Measurements from ENCODE around the gene CDC42BPA. TPM values are rescaled to one million over a fixed set of nuclear protein-coding genes. Genes with fewer than 3 reads are reported as not detected.
A peak's percentile ranks its signal among the peaks of the same experiment; 100 is the strongest.

CDC42BPA gene
- total and polyA plus RNA-seq, 2 experiments from 2014 or later: 28.6 to 39.1 TPM

DNA sequence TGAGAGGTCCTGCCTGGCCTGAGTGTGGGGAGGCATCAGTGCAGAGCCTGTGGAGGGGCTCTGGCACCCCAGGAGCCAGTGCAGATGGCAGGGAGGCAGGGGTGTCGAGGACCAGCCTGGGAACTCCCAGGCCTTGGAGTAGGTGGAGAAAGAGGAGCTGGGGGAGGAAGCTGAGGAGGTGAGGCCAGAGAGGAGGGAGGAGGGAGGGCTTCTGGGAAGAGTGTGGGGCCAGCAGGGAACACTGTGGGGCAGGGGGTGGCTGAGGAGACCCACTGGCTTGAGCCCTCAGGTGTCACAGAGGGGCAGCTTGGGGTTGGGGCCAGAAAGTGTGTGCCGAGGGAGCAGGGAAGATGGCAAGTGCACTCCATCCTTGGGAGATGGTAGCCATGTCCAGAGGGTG is 374.4 kb downstream of the CDC42BPA start:
- Histone ChIP-seq H4K20me1 (ENCODE audit: insufficient read depth) (no peaks in the 10 kb centered on the region), H3K4me2 (ENCODE audit: unreplicated experiment) (no peak overlapping the region), H3K27me3 (replicated peaks; ENCODE audit: insufficient read depth) (no peaks in the 10 kb centered on the region), H3K79me2 (ENCODE audit: insufficient read depth) (no peaks in the 10 kb centered on the region), H2AFZ (no peak overlapping the region), H3K9me2 (ENCODE audit: insufficient read depth) (no peaks in the 10 kb centered on the region), H3K27ac (no peak overlapping the region), H3K9ac (no peak overlapping the region), H3K4me1 (ENCODE audit: insufficient read depth) (peaks cover 3% of the 10 kb centered on the region; the same call in 1 of the 2 replicates), H3K9me3 (ENCODE audit: low read depth) (no peaks in the 10 kb centered on the region), H3F3A (ENCODE audit: insufficient read depth) (no peaks in the 10 kb centered on the region), H3K36me3 (ENCODE audit: low read depth) (no peaks in the 10 kb centered on the region), H3K4me3 (no peak overlapping the region)
- no peak for TF ChIP-seq EZH2phosphoT487 (IDR thresholded peaks at IDR 0.05; ENCODE audit: insufficient read depth, low read depth)
- TF ChIP-seq EZH2 (IDR thresholded peaks at IDR 0.05; ENCODE audit: insufficient read depth, poor library complexity, severe bottlenecking): no peak
- WGBS, 2 experiments (ENCODE audit: low coverage in 1 of 2, low lambda C conversion rate in 2 of 2, missing lambda C conversion rate in 2 of 2): 78 to 84% methylated on average over 2 of the region's 2 CpGs
- in situ Hi-C loops (cut with MboI): no loop called here
- no peak for DNase-seq

DNA sequence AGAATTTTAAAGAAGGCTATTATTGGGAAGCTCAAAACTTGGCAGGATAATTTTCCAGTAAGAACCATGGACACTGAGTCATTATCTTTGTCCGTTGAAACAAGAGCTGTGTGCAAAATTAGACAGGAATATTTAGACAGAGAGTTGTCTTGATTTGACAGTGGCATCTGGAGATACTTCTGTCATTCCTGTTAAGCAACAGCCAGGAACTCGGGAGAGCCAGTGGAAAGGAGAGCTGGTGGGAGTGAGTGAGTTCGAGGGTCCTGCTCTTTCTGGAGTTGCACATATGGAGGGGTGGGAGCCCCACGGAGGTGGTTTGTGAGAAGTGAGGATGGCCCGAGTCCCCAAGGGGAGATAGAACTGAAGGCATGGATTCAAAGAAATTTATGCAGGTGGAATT is 375.1 kb downstream of the CDC42BPA start:
- no peaks in the 10 kb centered on the region for H3K79me2 ChIP-seq (ENCODE audit: insufficient read depth)
- no peaks in the 10 kb centered on the region for H3F3A ChIP-seq (ENCODE audit: insufficient read depth)
- TF ChIP-seq EZH2 (IDR thresholded peaks at IDR 0.05; ENCODE audit: insufficient read depth, poor library complexity, severe bottlenecking): no peak
- TF ChIP-seq EZH2phosphoT487 (IDR thresholded peaks at IDR 0.05; ENCODE audit: insufficient read depth, low read depth): no peak
- no peaks in the 10 kb centered on the region for H3K9me2 ChIP-seq (ENCODE audit: insufficient read depth)
- peak; percentile 45 for DNase-seq
- H3K9ac ChIP-seq: no peak overlapping the region
- no peak overlapping the region for H3K27ac ChIP-seq
- WGBS, 2 experiments (ENCODE audit: low coverage in 1 of 2, low lambda C conversion rate in 2 of 2, missing lambda C conversion rate in 2 of 2): 44 to 53% methylated on average over 5 of the region's 5 CpGs
- H3K27me3 ChIP-seq (replicated peaks; ENCODE audit: insufficient read depth): no peaks in the 10 kb centered on the region
- H3K4me2 ChIP-seq (ENCODE audit: unreplicated experiment): no peak overlapping the region
- in situ Hi-C loops (cut with MboI): no loop called here
- peaks cover 8% of the 10 kb centered on the region for H3K4me1 ChIP-seq (ENCODE audit: insufficient read depth)
- no peaks in the 10 kb centered on the region for H3K9me3 ChIP-seq (ENCODE audit: low read depth)
- no peak overlapping the region for H2AFZ ChIP-seq
- no peaks in the 10 kb centered on the region for H3K36me3 ChIP-seq (ENCODE audit: low read depth)
- H3K4me3 ChIP-seq: no peak overlapping the region
- no peaks in the 10 kb centered on the region for H4K20me1 ChIP-seq (ENCODE audit: insufficient read depth)

DNA sequence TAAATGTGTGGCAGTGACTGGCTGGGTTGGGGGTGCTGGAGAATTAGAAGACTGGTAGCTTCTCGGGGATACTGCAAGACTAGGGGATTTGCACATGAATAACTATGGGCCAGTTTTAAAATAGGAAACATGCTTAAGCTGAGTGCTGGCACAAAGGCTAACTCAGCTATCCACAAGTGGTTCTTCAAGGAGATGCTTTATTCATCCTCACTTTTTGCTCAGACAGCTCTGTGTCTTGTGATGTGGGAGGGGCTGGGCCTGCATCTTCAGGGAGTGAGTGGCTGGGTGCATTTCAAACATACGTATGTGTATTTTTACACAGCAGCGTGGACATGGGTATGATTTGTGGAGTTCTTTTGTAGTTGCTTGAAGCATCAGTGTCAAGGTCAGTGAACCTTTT is 375.9 kb downstream of the CDC42BPA start:
- Histone ChIP-seq H3K4me2 (ENCODE audit: unreplicated experiment) (no peak overlapping the region), H3K79me2 (ENCODE audit: insufficient read depth) (no peaks in the 10 kb centered on the region), H3K9me3 (ENCODE audit: low read depth) (no peaks in the 10 kb centered on the region), H3K36me3 (ENCODE audit: low read depth) (no peaks in the 10 kb centered on the region), H3K27ac (no peak overlapping the region), H3K27me3 (replicated peaks; ENCODE audit: insufficient read depth) (no peaks in the 10 kb centered on the region), H2AFZ (no peak overlapping the region), H3K9ac (no peak overlapping the region), H3K4me3 (no peak overlapping the region), H3F3A (ENCODE audit: insufficient read depth) (no peaks in the 10 kb centered on the region), H3K4me1 (ENCODE audit: insufficient read depth) (peaks cover 8% of the 10 kb centered on the region), H3K9me2 (ENCODE audit: insufficient read depth) (no peaks in the 10 kb centered on the region), H4K20me1 (ENCODE audit: insufficient read depth) (no peaks in the 10 kb centered on the region)
- 59 to 60% methylated on average over 3 of the region's 3 CpGs for WGBS, 2 experiments (ENCODE audit: low coverage in 1 of 2, low lambda C conversion rate in 2 of 2, missing lambda C conversion rate in 2 of 2)
- in situ Hi-C loops (cut with MboI): no loop called here
- no peak for DNase-seq
- no peak for TF ChIP-seq EZH2phosphoT487 (IDR thresholded peaks at IDR 0.05; ENCODE audit: insufficient read depth, low read depth)
- no peak for TF ChIP-seq EZH2 (IDR thresholded peaks at IDR 0.05; ENCODE audit: insufficient read depth, poor library complexity, severe bottlenecking)

DNA sequence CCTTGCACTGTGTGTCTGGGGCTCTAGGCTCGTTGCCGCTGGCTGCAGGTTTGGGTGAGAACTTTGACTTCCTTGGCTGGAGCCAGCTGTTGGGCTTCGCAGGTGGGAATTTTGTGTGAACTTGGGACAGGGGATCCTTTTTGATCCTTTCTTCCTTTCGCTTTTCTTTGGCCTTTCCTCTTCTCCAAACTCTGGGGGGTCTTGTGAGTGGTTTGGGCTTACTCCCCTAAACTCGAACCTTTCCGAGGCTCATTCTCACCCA is 377.6 kb downstream of the CDC42BPA start:
- TF ChIP-seq EZH2 (IDR thresholded peaks at IDR 0.05; ENCODE audit: insufficient read depth, poor library complexity, severe bottlenecking) (no peak), EZH2phosphoT487 (IDR thresholded peaks at IDR 0.05; ENCODE audit: insufficient read depth, low read depth) (no peak)
- peak overlapping the region; percentile 93 for H2AFZ ChIP-seq
- H3K36me3 ChIP-seq (ENCODE audit: low read depth): no peaks in the 10 kb centered on the region
- H3K4me1 ChIP-seq (ENCODE audit: insufficient read depth): peaks cover 8% of the 10 kb centered on the region
- no peaks in the 10 kb centered on the region for H3K9me3 ChIP-seq (ENCODE audit: low read depth)
- peak overlapping the region; percentile 95 for H3K4me2 ChIP-seq (ENCODE audit: unreplicated experiment)
- H3F3A ChIP-seq (ENCODE audit: insufficient read depth): no peaks in the 10 kb centered on the region
- H3K27ac ChIP-seq: no peak overlapping the region
- H3K27me3 ChIP-seq (replicated peaks; ENCODE audit: insufficient read depth): no peaks in the 10 kb centered on the region
- peak overlapping the region; percentile 85 for H3K4me3 ChIP-seq
- 17 to 20% methylated on average over 6 of the region's 6 CpGs for WGBS, 2 experiments (ENCODE audit: low coverage in 1 of 2, low lambda C conversion rate in 2 of 2, missing lambda C conversion rate in 2 of 2)
- in situ Hi-C loops (cut with MboI): no loop called here
- H4K20me1 ChIP-seq (ENCODE audit: insufficient read depth): no peaks in the 10 kb centered on the region
- H3K79me2 ChIP-seq (ENCODE audit: insufficient read depth): no peaks in the 10 kb centered on the region
- peak overlapping the region; percentile 95 for H3K9ac ChIP-seq
- DNase-seq: no peak
- H3K9me2 ChIP-seq (ENCODE audit: insufficient read depth): no peaks in the 10 kb centered on the region

Measured in GM23248 (cell line).